ENCODE measurements around the gene ADPRH. TPM values are rescaled to one million over a fixed set of nuclear protein-coding genes. Genes with fewer than 3 reads are reported as not detected.

The ADPRH gene
- total and polyA plus RNA-seq, 9 donors = 2.1 to 14.6 (median 4.5) TPM

GRCh38 chr3:119570229-119570628 is 9.1 kb upstream of the ADPRH start:
- no peak for TF ChIP-seq CTCF (IDR thresholded peaks at IDR 0.05)
- no peak for TF ChIP-seq POLR2A (IDR thresholded peaks at IDR 0.05)
- TF ChIP-seq EP300 (IDR thresholded peaks at IDR 0.05) = no peak
- no peak overlapping the region for H3K27ac ChIP-seq
- intact Hi-C loops (cut with DNase I) = loop anchor here in 1 of 4 donors (10.0 kb wide), 1 partner anchor 105 kb away; the partner anchor contains the start of gene COX17
- no peak overlapping the region for H3K4me3 ChIP-seq
- 71 to 82% (median 78%) methylated on average over 5 of the region's 5 CpGs for WGBS, 3 donors
- no peaks in the 10 kb centered on the region for H3K9me3 ChIP-seq
- H3K36me3 ChIP-seq = no peaks in the 10 kb centered on the region
- no peaks in the 10 kb centered on the region for H3K27me3 ChIP-seq
- no peaks in the 10 kb centered on the region for H3K4me1 ChIP-seq (ENCODE audit: insufficient read depth)
- no peak for DNase-seq

GRCh38 chr3:119571230-119571629 is 8.1 kb upstream of the ADPRH start:
- Histone ChIP-seq H3K27ac (no peak overlapping the region), H3K9me3 (no peaks in the 10 kb centered on the region), H3K36me3 (no peaks in the 10 kb centered on the region), H3K4me1 (ENCODE audit: insufficient read depth) (no peaks in the 10 kb centered on the region), H3K27me3 (no peaks in the 10 kb centered on the region), H3K4me3 (no peak overlapping the region)
- intact Hi-C loops (cut with DNase I) = loop anchor here in 1 of 4 donors (10.0 kb wide), 1 partner anchor 104 kb away; the partner anchor contains the start of gene COX17
- TF ChIP-seq CTCF (IDR thresholded peaks at IDR 0.05) = no peak
- no peak for TF ChIP-seq EP300 (IDR thresholded peaks at IDR 0.05)
- TF ChIP-seq POLR2A (IDR thresholded peaks at IDR 0.05) = no peak
- no peak for DNase-seq
- 97 to 100% (median 100%) methylated on average over 1 of the region's 1 CpG for WGBS, 3 donors

GRCh38 chr3:119571688-119572087 is 7.6 kb upstream of the ADPRH start:
- no peak overlapping the region for H3K4me3 ChIP-seq
- H3K36me3 ChIP-seq = no peaks in the 10 kb centered on the region
- H3K27ac ChIP-seq = no peak overlapping the region
- no peak for DNase-seq
- intact Hi-C loops (cut with DNase I) = loop anchor here in 1 of 4 donors (10.0 kb wide), 1 partner anchor 103 kb away; the partner anchor contains the start of gene COX17
- no peak for TF ChIP-seq CTCF (IDR thresholded peaks at IDR 0.05)
- TF ChIP-seq EP300 (IDR thresholded peaks at IDR 0.05) = no peak
- TF ChIP-seq POLR2A (IDR thresholded peaks at IDR 0.05) = no peak
- no peaks in the 10 kb centered on the region for H3K4me1 ChIP-seq (ENCODE audit: insufficient read depth)
- 47 to 78% (median 65%) methylated on average over 5 of the region's 5 CpGs for WGBS, 3 donors
- H3K27me3 ChIP-seq = no peaks in the 10 kb centered on the region
- H3K9me3 ChIP-seq = no peaks in the 10 kb centered on the region

GRCh38 chr3:119575507-119575906 is 3.8 kb upstream of the ADPRH start:
- intact Hi-C loops (cut with DNase I) = loop anchor here in 1 of 4 donors (10.0 kb wide), 1 partner anchor 99 kb away; the partner anchor contains the start of gene COX17
- no peak for DNase-seq
- Histone ChIP-seq H3K36me3 (no peaks in the 10 kb centered on the region), H3K27me3 (no peaks in the 10 kb centered on the region), H3K4me3 (no peak overlapping the region), H3K4me1 (ENCODE audit: insufficient read depth) (no peaks in the 10 kb centered on the region), H3K9me3 (no peaks in the 10 kb centered on the region), H3K27ac (no peak overlapping the region)
- no peak for TF ChIP-seq EP300 (IDR thresholded peaks at IDR 0.05)
- TF ChIP-seq POLR2A (IDR thresholded peaks at IDR 0.05) = no peak
- no peak for TF ChIP-seq CTCF (IDR thresholded peaks at IDR 0.05)

Measured in ovary (tissue), 9 donors.